ENCODE data around the gene SRSF4. TPM values are rescaled to one million over a fixed set of nuclear protein-coding genes. Genes with fewer than 3 reads are reported as not detected.

SRSF4 gene
- total and polyA plus RNA-seq, 2 donors (not counting 1 experiment from before 2014, with no cell fraction given) = 51.4 to 61.9 TPM

- no peaks in the 10 kb centered on the region for H3K27me3 ChIP-seq (ENCODE audit: control insufficient read depth, insufficient read depth, low read length)
- no peak overlapping the region for H2AFZ ChIP-seq (ENCODE audit: low read length)
- H4K20me1 ChIP-seq (ENCODE audit: control insufficient read depth, extremely low read depth, insufficient read depth, low read length) = no peaks in the 10 kb centered on the region
- peaks cover 13% of the 10 kb centered on the region for H3K36me3 ChIP-seq (ENCODE audit: control insufficient read depth, insufficient read depth, low read length)
- H3K4me2 ChIP-seq (ENCODE audit: extremely low read depth, insufficient read depth, low read length) = no peak overlapping the region
- H3K79me2 ChIP-seq (ENCODE audit: control insufficient read depth, insufficient read depth, low read length) = no peaks in the 10 kb centered on the region
- no peaks in the 10 kb centered on the region for H3K9me3 ChIP-seq (ENCODE audit: control insufficient read depth, insufficient read depth, low read depth, low read length)
- TF ChIP-seq EZH2 (IDR thresholded peaks at IDR 0.05; ENCODE audit: low read length, missing control alignments) (no peak), CTCF (conservative IDR thresholded peaks at IDR 0.05 in 1 of 2, IDR thresholded peaks at IDR 0.05 in 1 of 2; ENCODE audit: low read depth in 1 of 2, low read length in 2 of 2) (no peak)
- no peak overlapping the region for H3K27ac ChIP-seq (ENCODE audit: insufficient read depth, low read length)
- no peak overlapping the region for H3K9ac ChIP-seq (ENCODE audit: insufficient read depth, low read length)
- H3K4me1 ChIP-seq (ENCODE audit: control insufficient read depth, extremely low read depth, insufficient read depth, low read length) = peaks cover 23% of the 10 kb centered on the region
- no peak overlapping the region for H3K4me3 ChIP-seq (replicated peaks in 1 of 4; ENCODE audit: control extremely low read depth in 1 of 4, insufficient read depth in 1 of 4, low read depth in 3 of 4, low read length in 4 of 4)
- no peak for DNase-seq (ENCODE audit: low read depth in 2 of 2)
These were observed 16.3 kb upstream of the SRSF4 start for GRCh38 chr1:29197993-29198392.

GRCh38 chr1:29197590-29197924 lies 15.9 kb upstream of the SRSF4 start:
- Histone ChIP-seq H3K27ac (ENCODE audit: insufficient read depth, low read length) (peak overlapping the region; percentile 90), H3K27me3 (ENCODE audit: control insufficient read depth, insufficient read depth, low read length) (no peaks in the 10 kb centered on the region), H4K20me1 (ENCODE audit: control insufficient read depth, extremely low read depth, insufficient read depth, low read length) (no peaks in the 10 kb centered on the region), H3K9me3 (ENCODE audit: control insufficient read depth, insufficient read depth, low read depth, low read length) (no peaks in the 10 kb centered on the region), H3K4me3 (replicated peaks in 1 of 4; ENCODE audit: control extremely low read depth in 1 of 4, insufficient read depth in 1 of 4, low read depth in 3 of 4, low read length in 4 of 4) (no peak overlapping the region), H3K4me2 (ENCODE audit: extremely low read depth, insufficient read depth, low read length) (no peak overlapping the region), H2AFZ (ENCODE audit: low read length) (no peak overlapping the region), H3K4me1 (ENCODE audit: control insufficient read depth, extremely low read depth, insufficient read depth, low read length) (peaks cover 22% of the 10 kb centered on the region), H3K9ac (ENCODE audit: insufficient read depth, low read length) (no peak overlapping the region), H3K36me3 (ENCODE audit: control insufficient read depth, insufficient read depth, low read length) (peaks cover 13% of the 10 kb centered on the region), H3K79me2 (ENCODE audit: control insufficient read depth, insufficient read depth, low read length) (no peaks in the 10 kb centered on the region)
- peak; percentile 44 to 53 for DNase-seq (ENCODE audit: low read depth in 2 of 2)
- TF ChIP-seq CTCF (conservative IDR thresholded peaks at IDR 0.05 in 1 of 2, IDR thresholded peaks at IDR 0.05 in 1 of 2; ENCODE audit: low read depth in 1 of 2, low read length in 2 of 2) = peak; percentile 35 to 50
- no peak for TF ChIP-seq EZH2 (IDR thresholded peaks at IDR 0.05; ENCODE audit: low read length, missing control alignments)

GRCh38 chr1:29196863-29197589 lies 15.3 kb upstream of the SRSF4 start:
- H3K36me3 ChIP-seq (ENCODE audit: control insufficient read depth, insufficient read depth, low read length) = peaks cover 13% of the 10 kb centered on the region
- DNase-seq (ENCODE audit: low read depth in 2 of 2) = peak; percentile 83 to 91
- H3K4me3 ChIP-seq (replicated peaks in 1 of 4; ENCODE audit: control extremely low read depth in 1 of 4, insufficient read depth in 1 of 4, low read depth in 3 of 4, low read length in 4 of 4) = no peak overlapping the region
- peak overlapping the region; percentile 3 for H3K4me2 ChIP-seq (ENCODE audit: extremely low read depth, insufficient read depth, low read length)
- no peaks in the 10 kb centered on the region for H3K9me3 ChIP-seq (ENCODE audit: control insufficient read depth, insufficient read depth, low read depth, low read length)
- no peak overlapping the region for H2AFZ ChIP-seq (ENCODE audit: low read length)
- TF ChIP-seq CTCF (conservative IDR thresholded peaks at IDR 0.05 in 1 of 2, IDR thresholded peaks at IDR 0.05 in 1 of 2; ENCODE audit: low read depth in 1 of 2, low read length in 2 of 2) = no peak
- no peak for TF ChIP-seq EZH2 (IDR thresholded peaks at IDR 0.05; ENCODE audit: low read length, missing control alignments)
- H3K27ac ChIP-seq (ENCODE audit: insufficient read depth, low read length) = peak overlapping the region; percentile 90
- no peaks in the 10 kb centered on the region for H3K79me2 ChIP-seq (ENCODE audit: control insufficient read depth, insufficient read depth, low read length)
- H3K27me3 ChIP-seq (ENCODE audit: control insufficient read depth, insufficient read depth, low read length) = no peaks in the 10 kb centered on the region
- H3K9ac ChIP-seq (ENCODE audit: insufficient read depth, low read length) = no peak overlapping the region
- no peaks in the 10 kb centered on the region for H4K20me1 ChIP-seq (ENCODE audit: control insufficient read depth, extremely low read depth, insufficient read depth, low read length)
- peaks cover 17% of the 10 kb centered on the region for H3K4me1 ChIP-seq (ENCODE audit: control insufficient read depth, extremely low read depth, insufficient read depth, low read length)

Measured in fibroblast of lung (primary cell).